Measurements from ENCODE around the gene MAGEB10.

DNA sequence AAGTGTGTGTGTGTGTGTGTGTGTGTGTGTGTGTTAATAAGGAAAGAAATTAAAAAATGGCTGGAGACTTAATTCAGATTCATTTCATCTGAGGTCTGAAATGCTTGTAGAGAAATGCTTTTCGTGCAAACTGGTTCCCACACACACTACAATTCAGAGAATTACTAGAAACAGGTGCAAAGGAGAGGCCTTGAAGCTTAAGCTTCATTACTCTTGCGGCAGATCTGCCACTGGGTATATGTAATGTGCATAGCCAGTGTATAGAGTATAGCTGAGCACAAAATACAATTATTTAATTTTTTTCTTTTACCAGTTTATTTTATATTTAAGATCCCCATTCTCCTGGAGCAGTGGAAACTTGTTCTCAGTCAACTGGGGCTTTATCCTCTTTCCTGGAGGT lies 31.8 kb upstream of the MAGEB10 start:
- TF ChIP-seq, protein P1, sequence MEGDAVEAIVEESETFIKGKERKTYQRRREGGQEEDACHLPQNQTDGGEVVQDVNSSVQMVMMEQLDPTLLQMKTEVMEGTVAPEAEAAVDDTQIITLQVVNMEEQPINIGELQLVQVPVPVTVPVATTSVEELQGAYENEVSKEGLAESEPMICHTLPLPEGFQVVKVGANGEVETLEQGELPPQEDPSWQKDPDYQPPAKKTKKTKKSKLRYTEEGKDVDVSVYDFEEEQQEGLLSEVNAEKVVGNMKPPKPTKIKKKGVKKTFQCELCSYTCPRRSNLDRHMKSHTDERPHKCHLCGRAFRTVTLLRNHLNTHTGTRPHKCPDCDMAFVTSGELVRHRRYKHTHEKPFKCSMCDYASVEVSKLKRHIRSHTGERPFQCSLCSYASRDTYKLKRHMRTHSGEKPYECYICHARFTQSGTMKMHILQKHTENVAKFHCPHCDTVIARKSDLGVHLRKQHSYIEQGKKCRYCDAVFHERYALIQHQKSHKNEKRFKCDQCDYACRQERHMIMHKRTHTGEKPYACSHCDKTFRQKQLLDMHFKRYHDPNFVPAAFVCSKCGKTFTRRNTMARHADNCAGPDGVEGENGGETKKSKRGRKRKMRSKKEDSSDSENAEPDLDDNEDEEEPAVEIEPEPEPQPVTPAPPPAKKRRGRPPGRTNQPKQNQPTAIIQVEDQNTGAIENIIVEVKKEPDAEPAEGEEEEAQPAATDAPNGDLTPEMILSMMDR (IDR thresholded peaks at IDR 0.05; ENCODE audit: insufficient read depth, low read depth, low read length), result no peak
- no peak for TF ChIP-seq EZH2 (IDR thresholded peaks at IDR 0.05; ENCODE audit: insufficient read depth, low read length)
